HL-60 (cell line): ENCODE data around the gene PITHD1.

Source experiments
- DNase-seq, 2 experiments: peaks; one replicate each; pipeline ENCODE4 v3.0.0-alpha.2; 2010 to 2020; ENCODE audit warnings: low read depth in 1 of 2, low spot score in 1 of 2
- H3K27ac ChIP-seq: fragments of 250-450 bp; sonication (Bioruptor Pico); replicated peaks from 2 replicates; pipeline ENCODE4 v1.5.1; 2020; ENCODE audit warnings: mild to moderate bottlenecking, moderate library complexity
- H3K27me3 ChIP-seq: fragments of 250-450 bp; sonication (Bioruptor Pico); 2 replicates; pipeline ENCODE4 v1.5.1; 2021; ENCODE audit warnings: mild to moderate bottlenecking, moderate library complexity; ENCODE audit not compliant: insufficient read depth, poor library complexity, severe bottlenecking
- H3K4me3 ChIP-seq: replicated peaks from 2 replicates; pipeline ENCODE4 v1.5.1; 2011; ENCODE audit warnings: mild to moderate bottlenecking, control low read depth, low read length; ENCODE audit not compliant: insufficient read depth
- REST ChIP-seq: IDR thresholded peaks from 2 replicates; pipeline ENCODE4 v1.6.1; 2012; ENCODE audit warnings: low read depth; ENCODE audit not compliant: insufficient replicate concordance
- SPI1 ChIP-seq: IDR thresholded peaks from 2 replicates; pipeline ENCODE4 v1.6.1; 2012; ENCODE audit warnings: low read depth, mild to moderate bottlenecking, borderline replicate concordance

PITHD1 gene

GRCh38 chr1:23836037-23836436 lies 57.8 kb downstream of the PITHD1 start:
- peak in 1 of 2 experiments; percentile 51 for DNase-seq
- Histone ChIP-seq H3K4me3 (no peak overlapping the region), H3K27ac (peak overlapping the region; percentile 22), H3K27me3 (no peaks in the 10 kb centered on the region)
- TF ChIP-seq REST: no peak
- peak; percentile 22; the same call in 1 of the 2 replicates for TF ChIP-seq SPI1
